Suprapubic skin (tissue), 4 donors: ENCODE data around the gene IRS2.
"Not testable (repeated sequence)": the region's sequence is repeated elsewhere in the genome, so short reads cannot be mapped to it uniquely, and the experiment has no call there.

Experiments used
- EP300 ChIP-seq: sonication (generic); formaldehyde crosslinking; IDR thresholded peaks from one replicate; pipeline ENCODE4 v1.6.1; 2017; ENCODE audit warnings: antibody characterized with exemption
- POLR2A ChIP-seq, 2 donors: fragments of 450-650 bp; IDR thresholded peaks; one replicate each; pipeline ENCODE4 v1.6.1; 2017; ENCODE audit warnings: antibody characterized with exemption in 2 of 2, mild to moderate bottlenecking in 2 of 2, moderate library complexity in 2 of 2
- POLR2AphosphoS5 ChIP-seq, 3 donors: sonication (generic); formaldehyde crosslinking; IDR thresholded peaks; one replicate each; pipeline ENCODE4 v1.6.1; 2017; ENCODE audit warnings: antibody characterized with exemption in 3 of 3
- TF ChIP-seq, protein P1 (sequence below), 2 donors: fragments of 200-600 bp in 1 of 2; fragments of 450-650 bp in 1 of 2; sonication (generic) in 1 of 2; IDR thresholded peaks; one replicate each; pipeline ENCODE4 v1.5.1; 2016 to 2019; ENCODE audit warnings: antibody characterized with exemption in 2 of 2, mild to moderate bottlenecking in 1 of 2, moderate library complexity in 1 of 2

DNA sequence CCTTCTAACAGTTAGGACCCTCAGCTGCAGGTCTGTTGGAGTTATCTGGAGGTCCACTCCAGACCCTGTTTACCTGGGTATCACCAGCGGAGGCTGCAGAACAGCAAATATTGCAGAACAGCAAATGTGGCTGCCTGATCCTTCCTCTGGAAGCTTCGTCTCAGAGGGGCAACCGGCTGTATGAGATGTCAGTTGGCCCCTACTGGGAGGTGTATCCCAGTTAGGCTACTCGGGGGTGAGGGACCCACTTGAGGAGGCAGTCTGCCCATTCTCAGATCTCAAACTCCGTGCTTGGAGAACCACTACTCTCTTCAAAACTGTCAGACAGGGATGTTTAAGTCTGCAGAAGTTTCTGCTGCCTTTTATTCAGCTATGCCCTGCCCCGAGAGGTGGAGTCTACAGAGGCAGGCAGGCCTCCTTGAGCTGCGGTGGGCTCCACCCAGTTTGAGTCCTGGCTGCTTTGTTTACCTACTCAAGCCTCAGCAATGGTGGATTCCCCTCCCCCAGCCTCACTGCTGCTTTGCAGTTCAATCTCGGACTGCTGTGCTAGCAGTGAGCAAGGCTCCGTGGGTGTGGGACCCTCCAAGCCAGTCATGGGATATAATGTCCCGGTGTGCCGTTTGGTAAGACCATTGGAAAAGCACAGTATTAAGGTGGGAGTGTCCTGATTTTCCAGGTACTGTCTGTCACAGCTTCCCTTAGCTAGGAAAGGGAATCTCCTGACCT, 42.4 kb upstream of the IRS2 start:
- TF ChIP-seq, protein P1, sequence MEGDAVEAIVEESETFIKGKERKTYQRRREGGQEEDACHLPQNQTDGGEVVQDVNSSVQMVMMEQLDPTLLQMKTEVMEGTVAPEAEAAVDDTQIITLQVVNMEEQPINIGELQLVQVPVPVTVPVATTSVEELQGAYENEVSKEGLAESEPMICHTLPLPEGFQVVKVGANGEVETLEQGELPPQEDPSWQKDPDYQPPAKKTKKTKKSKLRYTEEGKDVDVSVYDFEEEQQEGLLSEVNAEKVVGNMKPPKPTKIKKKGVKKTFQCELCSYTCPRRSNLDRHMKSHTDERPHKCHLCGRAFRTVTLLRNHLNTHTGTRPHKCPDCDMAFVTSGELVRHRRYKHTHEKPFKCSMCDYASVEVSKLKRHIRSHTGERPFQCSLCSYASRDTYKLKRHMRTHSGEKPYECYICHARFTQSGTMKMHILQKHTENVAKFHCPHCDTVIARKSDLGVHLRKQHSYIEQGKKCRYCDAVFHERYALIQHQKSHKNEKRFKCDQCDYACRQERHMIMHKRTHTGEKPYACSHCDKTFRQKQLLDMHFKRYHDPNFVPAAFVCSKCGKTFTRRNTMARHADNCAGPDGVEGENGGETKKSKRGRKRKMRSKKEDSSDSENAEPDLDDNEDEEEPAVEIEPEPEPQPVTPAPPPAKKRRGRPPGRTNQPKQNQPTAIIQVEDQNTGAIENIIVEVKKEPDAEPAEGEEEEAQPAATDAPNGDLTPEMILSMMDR (IDR thresholded peaks at IDR 0.05): not testable (repeated sequence)
- TF ChIP-seq POLR2AphosphoS5 (IDR thresholded peaks at IDR 0.05); POLR2A (IDR thresholded peaks at IDR 0.05); EP300: not testable (repeated sequence)
